GM18505 (cell line): Measurements from ENCODE around the gene RPRD1A.
A peak's percentile ranks its signal among the peaks of the same experiment; 100 is the strongest.
"Not testable (repeated sequence)": the region's sequence is repeated elsewhere in the genome, so short reads cannot be mapped to it uniquely, and the experiment has no call there.

Experiments used
- ATAC-seq: cut with Tn5 transposase; IDR thresholded peaks from one replicate; pipeline ENCODE4 v1.9.1; 2021; ENCODE audit not compliant: unreplicated experiment
- POLR2A ChIP-seq: IDR thresholded peaks from 4 replicates; pipeline ENCODE4 v1.6.1; 2011; ENCODE audit warnings: borderline replicate concordance; ENCODE audit not compliant: insufficient read depth, insufficient read length; ENCODE audit errors: extremely low read depth

RPRD1A gene

GRCh38 chr18:36067055-36067957, at the start of gene RPRD1A:
TSS of gene RPRD1A (minus strand) at chr18:36067559. CDS start at chr18:36067404, 155 bp downstream.
- peak; percentile 76 for TF ChIP-seq POLR2A
- ATAC-seq: peak; percentile 94

GRCh38 chr18:36116771-36117170, 49.4 kb upstream of the RPRD1A start:
- ATAC-seq: not testable (repeated sequence)

- no peak for ATAC-seq
- TF ChIP-seq POLR2A: no peak
These were observed 47.4 kb upstream of the RPRD1A start for GRCh38 chr18:36114738-36115137.

GRCh38 chr18:36114251-36114650, 46.9 kb upstream of the RPRD1A start:
- no peak for TF ChIP-seq POLR2A
- no peak for ATAC-seq

- ATAC-seq: no peak
- no peak for TF ChIP-seq POLR2A
These were observed 44.9 kb upstream of the RPRD1A start for GRCh38 chr18:36112302-36112701.

GRCh38 chr18:36109737-36110136, 42.4 kb upstream of the RPRD1A start:
- no peak for TF ChIP-seq POLR2A
- no peak for ATAC-seq

GRCh38 chr18:36108601-36109000, 41.2 kb upstream of the RPRD1A start:
- TF ChIP-seq POLR2A: no peak
- no peak for ATAC-seq

- no peak for ATAC-seq
- no peak for TF ChIP-seq POLR2A
These were observed 40.8 kb upstream of the RPRD1A start for GRCh38 chr18:36108196-36108595.

GRCh38 chr18:36107477-36107876, 40.1 kb upstream of the RPRD1A start:
- ATAC-seq: no peak

GRCh38 chr18:36104749-36105148, 37.4 kb upstream of the RPRD1A start:
- no peak for TF ChIP-seq POLR2A
- no peak for ATAC-seq

More at GRCh38 chr18:36107477-36107876, 40.1 kb upstream of the RPRD1A start:
- no peak for TF ChIP-seq POLR2A

GRCh38 chr18:36101943-36102342, 34.6 kb upstream of the RPRD1A start:
- no peak for ATAC-seq
- TF ChIP-seq POLR2A: no peak

- TF ChIP-seq POLR2A: no peak
- no peak for ATAC-seq
These were observed 32.0 kb upstream of the RPRD1A start for GRCh38 chr18:36099311-36099710.

GRCh38 chr18:36096955-36097354, 29.6 kb upstream of the RPRD1A start:
- no peak for TF ChIP-seq POLR2A
- no peak for ATAC-seq

GRCh38 chr18:36095936-36096519, 28.7 kb upstream of the RPRD1A start:
- no peak for ATAC-seq
- TF ChIP-seq POLR2A: no peak
